K562 (cell line): ENCODE measurements around the gene RSPO1. TPM values are rescaled to one million over a fixed set of nuclear protein-coding genes. Genes with fewer than 3 reads are reported as not detected.

ENCODE experiments used
- ATAC-seq: fragments of 200-7000 bp; cut with Tn5 transposase; 3 replicates; pipeline ENCODE4 v1.9.1; 2020; ENCODE audit warnings: moderate library complexity
- BruUV-seq: library from RNA; stranded (reverse); fragments of 400-500 nt; replicated peaks from 2 replicates; lab custom pipeline; 2021; lab: Mats Ljungman, UMichigan
- CTCF ChIA-PET: fragments of 300-600 bp; formaldehyde crosslinking; extraction: SDS; loops from one replicate; lab custom pipeline; 2021; ENCODE audit warnings: low intra/inter-chr PET ratio; lab: Yijun Ruan, JAX
- POLR2A ChIA-PET: fragments of 300-600, 350-650 bp; sonication (Branson Sonifier 250); formaldehyde crosslinking; extraction: SDS; loops from one replicate; lab custom pipeline; 2021; ENCODE audit warnings: antibody characterized with exemption, inconsistent platforms; lab: Yijun Ruan, JAX
- DNase-seq, 4 experiments: peaks; one replicate each; pipeline versions ENCODE4 v3.0.0 to v3.0.0-alpha.2; 2011 to 2018; ENCODE audit warnings: low spot score in 3 of 4, mixed read lengths in 3 of 4; ENCODE audit errors: extremely low read depth in 1 of 4
- FAIRE-seq: peaks from 2 replicates; lab custom pipeline; 2011; peaks lifted over from hg19 to GRCh38; lab: Jason Lieb, UNC
- H2AFZ ChIP-seq: 2 replicates; pipeline ENCODE4 v1.6.0; 2011; ENCODE audit warnings: low read depth, low read length, control low read depth, inconsistent platforms
- H3K27ac ChIP-seq: fragments of 200-600 bp; 3 replicates; pipeline ENCODE4 v1.8.0; 2011; ENCODE audit warnings: low read depth, mild to moderate bottlenecking, control low read depth, inconsistent platforms, low read length, moderate library complexity, mixed read lengths; ENCODE audit errors: extremely low read depth
- H3K27me3 ChIP-seq, 2 experiments: fragments of 300-600 bp in 1 of 2; 2 replicates in 1 of 2; 3 replicates in 1 of 2; pipeline versions ENCODE4 v1.6.0 to v1.8.0; 2011; ENCODE audit warnings: inconsistent platforms in 2 of 2, low read length in 2 of 2, mild to moderate bottlenecking in 1 of 2, mixed read lengths in 1 of 2, moderate library complexity in 1 of 2; ENCODE audit not compliant: control insufficient read depth in 2 of 2, insufficient read depth in 2 of 2
- H3K36me3 ChIP-seq: fragments of 300-600 bp; 3 replicates; pipeline ENCODE4 v1.8.0; 2011; ENCODE audit warnings: mild to moderate bottlenecking, low read length, inconsistent platforms; ENCODE audit not compliant: control insufficient read depth, insufficient read depth
- H3K4me1 ChIP-seq, 2 experiments: fragments of 200-600 bp in 1 of 2; replicated peaks in 1 of 2; 2 replicates in 1 of 2; 3 replicates in 1 of 2; pipeline versions ENCODE4 v1.5.1 to v1.8.0; 2011; ENCODE audit warnings: inconsistent platforms in 2 of 2, low read length in 2 of 2, mild to moderate bottlenecking in 1 of 2, mixed read lengths in 1 of 2, moderate library complexity in 1 of 2; ENCODE audit not compliant: control insufficient read depth in 2 of 2, insufficient read depth in 2 of 2
- H3K4me2 ChIP-seq: 2 replicates; pipeline ENCODE4 v1.6.1; 2011; ENCODE audit warnings: low read length, control low read depth, inconsistent platforms, mixed read lengths; ENCODE audit not compliant: insufficient read depth
- H3K4me3 ChIP-seq: fragments of 200-600 bp; sonication (generic), shearing (Covaris generic); 2 replicates; pipeline ENCODE4 v1.5.1; 2016; ENCODE audit warnings: control low read depth, inconsistent platforms
- H3K79me2 ChIP-seq: fragments of 200-600 bp; 3 replicates; pipeline ENCODE4 v1.8.0; 2011; ENCODE audit warnings: low read length, inconsistent platforms; ENCODE audit not compliant: control insufficient read depth, insufficient read depth
- H3K9ac ChIP-seq, 2 experiments: 2 replicates each; pipeline versions ENCODE4 v1.6.0 to v1.6.1; 2011; ENCODE audit warnings: low read depth in 2 of 2, low read length in 2 of 2, control low read depth in 1 of 2, inconsistent platforms in 1 of 2, mild to moderate bottlenecking in 1 of 2, mixed read lengths in 1 of 2; ENCODE audit not compliant: insufficient read depth in 1 of 2
- H3K9me1 ChIP-seq: one replicate; pipeline ENCODE4 v1.6.0; 2011; ENCODE audit warnings: inconsistent platforms, mild to moderate bottlenecking, low read length, moderate library complexity; ENCODE audit not compliant: control insufficient read depth, insufficient read depth
- H3K9me3 ChIP-seq: replicated peaks from 2 replicates; pipeline ENCODE4 v1.5.1; 2011; ENCODE audit warnings: low read depth, low read length, inconsistent platforms; ENCODE audit not compliant: control insufficient read depth, insufficient read depth
- H4K20me1 ChIP-seq: replicated peaks from 2 replicates; pipeline ENCODE4 v1.6.1; 2011; ENCODE audit warnings: low read length, inconsistent platforms, mixed read lengths; ENCODE audit not compliant: control insufficient read depth, insufficient read depth
- ADNP ChIP-seq: fragments of 200-800 bp; sonication (Bioruptor generic); IDR thresholded peaks from 2 replicates; pipeline ENCODE4 v1.6.1; 2016; ENCODE audit warnings: missing genetic modification characterization, missing compliant biosample characterization
- ARNT ChIP-seq, 2 experiments: fragments of 450-650 bp; IDR thresholded peaks; 2 replicates each; pipeline ENCODE4 v1.6.1; 2016; ENCODE audit warnings: mild to moderate bottlenecking in 1 of 2
- CC2D1A ChIP-seq: fragments of 450-650 bp; IDR thresholded peaks from 2 replicates; pipeline ENCODE4 v1.6.1; 2017; ENCODE audit warnings: mild to moderate bottlenecking
- CHCHD3 ChIP-seq: fragments of 250-450 bp; sonication (Bioruptor Pico); IDR thresholded peaks from 2 replicates; pipeline ENCODE4 v2.1.2; 2022; ENCODE audit warnings: mild to moderate bottlenecking
- ELF1 ChIP-seq: fragments of 200-800 bp; sonication (Bioruptor generic); IDR thresholded peaks from 2 replicates; pipeline ENCODE4 v1.6.1; 2016; ENCODE audit warnings: missing genetic modification characterization, missing compliant biosample characterization
- GABPA ChIP-seq: fragments of 200-800 bp; sonication (Bioruptor generic); conservative IDR thresholded peaks from 2 replicates; pipeline ENCODE4 v1.6.1; 2016; ENCODE audit warnings: low read depth, missing genetic modification characterization, missing compliant biosample characterization
- SOX6 ChIP-seq: fragments of 450-650 bp; IDR thresholded peaks from 2 replicates; pipeline ENCODE4 v1.6.1; 2014; ENCODE audit warnings: mild to moderate bottlenecking
- ZBTB5 ChIP-seq: fragments of 450-650 bp; IDR thresholded peaks from 2 replicates; pipeline ENCODE4 v1.6.1; 2017; ENCODE audit warnings: antibody characterized with exemption
- WGBS: fragments of 100-300 bp; shearing (Covaris generic); methylation state at CpG from one replicate; pipeline ENCODE4 v1.1.6; 2016; ENCODE audit warnings: low coverage, mixed read lengths; ENCODE audit not compliant: insufficient coverage; ENCODE audit errors: missing lambda C conversion rate; 5-methylcytosine and 5-hydroxymethylcytosine counted together
- in situ Hi-C: fragments of 300-500 bp; cut with MboI; formaldehyde crosslinking; loops from 4 replicates; pipeline ENCODE4 v1.15.0; 2018; ENCODE audit warnings: inconsistent platforms, mixed read lengths
- intact Hi-C: fragments of 100-400 bp; cut with micrococcal nuclease; formaldehyde crosslinking; loops from 2 replicates; pipeline ENCODE4 v1.14.2; 2022
- polyA plus RNA-seq, 8 experiments: library from polyadenylated mRNA; depleted of rRNA in 4 of 8; stranded (reverse) in 5 of 8; unstranded in 3 of 8; fragments of >200 nt; fragmentation: Nextera tagmentation in 2 of 8; fragmentation: Illumina TruSeq in 1 of 8; extraction: Ambion mirVana in 2 of 8; extraction: Trizol in 1 of 8; gene quantifications; 2 replicates each; pipeline versions ENCODE4 v1.2.1 to v1.2.3, GENCODE V29; 2011 to 2014; ENCODE audit warnings: inconsistent platforms in 1 of 8, missing spikeins in 1 of 8
- total RNA-seq, 7 experiments: library from RNA; depleted of rRNA in 6 of 7; stranded (reverse); fragments of >200 nt in 6 of 7; fragmentation: Illumina TruSeq in 2 of 7; extraction: Trizol in 2 of 7; gene quantifications; 2 replicates each; pipeline versions ENCODE4 v1.2.1 to v1.2.3, GENCODE V29; 2011 to 2021; ENCODE audit warnings: low replicate concordance in 1 of 7

Gene RSPO1
- total and polyA plus RNA-seq, 9 of the 15 experiments (the other 6 are each of a cell fraction or from before 2014, with no cell fraction given) = not detected

- Histone ChIP-seq H3K4me1 (peaks cover 0 to 3% of the 10 kb centered on the region in 2 experiments; a peak in 1 of 5 replicates), H3K27me3 (peaks cover 41 to 74% of the 10 kb centered on the region in 2 experiments), H2AFZ (no peak overlapping the region), H3K9me3 (no peaks in the 10 kb centered on the region), H3K9me1 (no peaks in the 10 kb centered on the region), H3K27ac (no peak overlapping the region), H3K36me3 (no peaks in the 10 kb centered on the region), H3K4me2 (no peak overlapping the region), H3K79me2 (no peaks in the 10 kb centered on the region), H3K4me3 (no peak overlapping the region), H3K9ac (no peak overlapping the region), H4K20me1 (0 out of 2 replicates have a peak, but pooled peaks cover 5% of the 10 kb centered on the region)
- ChIA-PET CTCF (no interaction called here), POLR2A (no interaction called here)
- intact Hi-C loops = no loop called here
- DNase-seq (no peak), FAIRE-seq (no peak), ATAC-seq (no peak)
- 2% methylated on average over 7 of the region's 7 CpGs for WGBS
- in situ Hi-C loops = no loop called here
- no TSS peak for BruUV-seq
- no peak for TF ChIP-seq ZBTB5
- no peak for TF ChIP-seq ADNP
- no peak for TF ChIP-seq GABPA (tag)
- TF ChIP-seq ELF1 (tag) = no peak
- TF ChIP-seq ARNT (IDR thresholded peaks at IDR 0.05) = no peak
- TF ChIP-seq CC2D1A = no peak
- no peak for TF ChIP-seq SOX6
- TF ChIP-seq CHCHD3 (CRISPR knock-in tag) = no peak
These were observed 12.6 kb upstream of the RSPO1 start for GRCh38 chr1:37647281-37647680.
